HuH-7.5 (cell line): ENCODE data around the gene AIMP1.
"Not testable (repeated sequence)": the region's sequence is repeated elsewhere in the genome, so short reads cannot be mapped to it uniquely, and the experiment has no call there.

Experiments
- DNase-seq: peaks from one replicate; pipeline ENCODE4 v3.0.0; 2011; ENCODE audit warnings: low spot score

Gene AIMP1

DNA sequence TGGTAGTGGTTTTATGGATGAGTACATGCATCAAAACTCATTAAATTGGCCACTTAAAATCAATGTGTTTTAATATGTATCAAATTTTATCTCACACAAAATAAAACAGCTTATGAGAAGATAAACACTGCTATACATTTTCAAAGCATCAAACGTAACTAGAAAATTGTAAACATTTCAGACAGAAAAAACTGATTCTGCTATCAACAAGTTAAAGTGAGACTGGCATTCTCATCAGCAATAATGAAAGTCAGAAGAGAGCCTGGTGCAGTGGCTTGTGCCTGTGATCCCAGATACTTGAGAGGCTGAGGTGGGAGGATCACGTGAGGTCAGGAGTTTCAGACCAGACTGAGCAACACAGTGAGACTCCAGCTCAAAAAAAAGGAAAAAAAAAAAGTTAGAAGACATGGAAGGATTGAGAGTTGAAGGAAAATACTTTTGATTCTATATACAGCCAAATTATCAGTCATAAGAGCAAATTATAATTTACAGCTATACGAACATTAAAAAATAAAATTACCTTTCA lies 3.3 kb upstream of the AIMP1 start:
- DNase-seq, result no peak

DNA sequence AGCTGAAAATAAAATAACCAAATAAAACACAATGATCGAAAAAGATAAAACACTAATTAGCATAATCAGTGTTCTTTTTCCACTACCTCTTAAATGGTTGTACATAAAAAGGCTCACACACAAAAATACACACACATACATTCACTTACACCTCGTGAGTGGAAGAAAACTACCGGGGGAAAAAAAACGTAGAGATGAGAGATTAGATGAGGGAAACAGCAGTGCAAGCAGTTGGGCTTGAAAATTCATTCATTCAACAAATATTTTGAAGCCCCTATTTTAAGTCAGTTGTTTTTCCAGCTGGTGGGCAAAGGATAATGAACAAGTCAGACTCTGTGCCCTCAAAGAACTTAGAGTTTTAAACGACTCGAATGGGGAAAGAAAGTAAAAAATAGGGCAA lies 1.4 kb upstream of the AIMP1 start:
- DNase-seq, result no peak

DNA sequence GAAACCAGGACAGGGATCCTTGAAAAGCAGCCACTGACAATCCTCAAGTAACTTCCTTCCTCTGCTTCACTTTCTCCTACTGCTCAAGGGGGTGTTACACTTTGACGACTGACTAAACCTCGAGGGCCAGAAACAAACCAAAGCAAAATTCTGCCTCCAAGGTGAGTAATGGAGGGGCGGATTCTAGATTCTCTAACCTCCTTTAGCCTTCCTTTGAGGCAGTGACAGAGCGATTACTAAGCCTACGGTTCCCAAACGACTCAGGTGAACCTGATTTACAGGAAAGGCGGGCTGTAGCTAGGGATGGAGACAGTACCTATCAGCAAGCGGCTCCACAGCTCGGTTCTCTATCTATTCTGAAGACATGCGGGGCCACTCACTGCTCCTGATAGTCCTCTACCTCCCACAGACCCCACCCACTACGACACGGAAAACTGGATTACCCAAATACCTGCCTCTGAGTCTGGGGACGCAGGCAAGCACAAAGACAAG lies 828 bp upstream of the AIMP1 start:
- DNase-seq, result no peak

DNA sequence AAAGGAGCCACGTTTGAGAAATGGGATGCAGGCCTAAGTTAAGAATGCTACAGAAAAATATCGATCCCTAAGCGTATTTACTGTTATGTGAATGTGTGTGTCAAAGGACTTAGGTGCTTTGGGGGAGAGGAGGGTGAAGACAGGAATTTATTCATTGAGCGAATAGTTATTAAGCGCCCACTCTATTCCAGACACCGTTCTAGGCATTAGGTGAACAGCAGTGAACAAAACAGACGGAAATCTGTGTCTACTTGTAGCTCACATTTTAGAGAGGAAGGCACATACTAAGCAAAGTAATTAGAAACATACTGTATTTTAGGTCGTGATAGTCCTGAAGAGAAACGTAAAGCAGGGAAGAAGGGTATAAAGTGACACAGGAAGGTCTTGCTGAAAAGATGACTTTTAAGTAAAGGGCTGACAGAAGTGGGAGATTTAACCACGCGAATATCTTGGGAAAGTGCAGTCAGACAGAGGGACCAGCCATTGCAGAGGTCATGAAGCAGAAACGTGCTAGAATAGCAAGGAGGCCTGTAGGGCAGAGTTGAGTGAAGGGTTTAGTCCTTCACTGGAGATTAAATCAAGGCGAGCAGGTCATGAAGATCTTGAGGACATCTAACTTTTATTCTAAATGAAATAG lies 541 bp downstream of the AIMP1 start:
- no peak for DNase-seq

DNA sequence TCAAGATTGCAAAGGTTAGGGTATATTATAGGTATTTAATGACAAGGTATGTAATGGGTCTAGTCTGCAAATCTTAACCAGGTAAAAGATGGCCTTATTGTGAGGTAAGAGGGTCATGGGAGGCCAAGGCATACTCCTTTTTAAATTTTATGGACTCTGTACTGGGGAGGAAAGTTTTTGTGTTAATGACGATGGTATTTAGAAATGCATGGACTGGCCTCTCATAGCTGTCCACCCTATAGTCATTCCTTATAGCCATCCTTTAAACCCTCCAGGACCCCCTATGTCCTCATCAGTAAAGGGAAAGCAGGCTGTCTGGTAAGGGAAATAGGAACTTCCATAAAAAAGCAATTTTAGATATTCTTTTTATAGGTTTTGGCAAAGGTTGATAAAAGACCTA lies 1.5 kb downstream of the AIMP1 start:
- DNase-seq, result no peak

DNA sequence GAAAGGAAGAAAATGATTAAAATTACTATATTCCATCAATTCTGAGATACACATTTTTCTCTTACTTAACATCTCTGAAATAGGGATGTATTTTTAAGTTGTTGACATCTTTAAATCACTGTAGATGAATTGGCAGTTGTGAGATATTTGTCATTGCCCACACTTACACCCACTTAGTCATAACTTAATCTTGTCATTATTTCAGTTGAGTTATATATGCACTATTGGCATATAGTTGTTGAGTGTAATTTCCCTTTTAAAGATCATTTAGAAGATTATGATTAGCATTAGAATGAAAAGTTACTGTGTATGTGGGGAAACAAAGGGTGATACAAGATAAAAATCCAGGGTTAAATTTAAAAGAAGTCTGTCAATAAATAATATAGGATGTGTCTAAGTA lies 2.2 kb downstream of the AIMP1 start:
- DNase-seq, result no peak

DNA sequence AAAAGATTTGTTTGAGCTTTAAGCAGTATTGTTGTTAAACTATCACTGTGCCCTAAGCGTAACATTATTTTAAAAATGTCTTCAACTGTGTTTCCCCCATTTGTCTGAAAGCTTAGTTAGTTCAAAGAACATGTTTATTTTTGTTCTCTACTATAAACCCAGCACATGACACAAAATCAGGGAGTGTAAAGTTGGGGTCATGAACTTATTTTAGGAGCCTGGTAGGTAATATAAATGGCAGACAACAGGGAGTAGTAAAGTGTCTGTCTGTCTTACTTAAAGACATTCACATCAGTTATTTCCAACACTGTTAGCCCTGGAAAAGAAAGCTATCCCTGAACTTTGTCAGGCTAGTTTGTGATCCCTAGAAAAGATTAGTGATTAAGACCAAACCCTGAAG lies 3.9 kb downstream of the AIMP1 start:
- no peak for DNase-seq

DNA sequence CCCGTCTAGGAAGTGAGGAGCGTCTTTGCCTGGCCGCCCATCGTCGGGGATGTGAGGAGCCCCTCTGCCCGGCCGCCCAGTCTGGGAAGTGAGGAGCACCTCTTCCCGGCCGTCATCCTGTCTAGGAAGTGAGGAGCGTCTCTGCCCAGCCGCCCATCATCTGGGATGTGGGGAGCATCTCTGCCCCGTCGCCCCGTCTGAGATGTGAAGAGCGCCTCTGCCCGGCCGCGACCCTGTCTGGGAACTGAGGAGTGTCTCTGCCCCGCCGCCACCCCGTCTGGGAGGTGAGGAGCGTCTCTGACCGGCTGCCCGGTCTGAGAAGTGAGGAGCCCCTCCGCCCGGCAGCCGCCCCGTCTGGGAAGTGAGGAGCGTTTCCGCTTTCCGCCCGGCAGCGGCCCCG lies 4.8 kb downstream of the AIMP1 start:
- DNase-seq, result not testable (repeated sequence)

DNA sequence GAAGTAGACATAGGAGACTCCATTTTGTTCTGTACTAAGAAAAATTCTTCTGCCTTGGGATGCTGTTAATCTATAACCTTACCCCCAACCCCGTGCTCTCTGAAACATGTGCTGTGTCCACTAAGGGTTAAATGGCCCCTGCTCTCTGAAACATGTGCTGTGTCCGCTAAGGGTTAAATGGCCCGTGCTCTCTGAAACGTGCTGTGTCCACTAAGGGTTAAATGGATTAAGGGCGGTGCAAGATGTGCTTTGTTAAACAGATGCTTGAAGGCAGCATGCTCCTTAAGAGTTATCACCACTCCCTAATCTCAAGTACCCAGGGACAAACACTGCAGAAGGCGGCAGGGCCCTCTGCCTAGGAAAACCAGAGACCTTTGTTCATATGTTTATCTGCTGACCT lies 5.5 kb downstream of the AIMP1 start:
- DNase-seq, result not testable (repeated sequence)

DNA sequence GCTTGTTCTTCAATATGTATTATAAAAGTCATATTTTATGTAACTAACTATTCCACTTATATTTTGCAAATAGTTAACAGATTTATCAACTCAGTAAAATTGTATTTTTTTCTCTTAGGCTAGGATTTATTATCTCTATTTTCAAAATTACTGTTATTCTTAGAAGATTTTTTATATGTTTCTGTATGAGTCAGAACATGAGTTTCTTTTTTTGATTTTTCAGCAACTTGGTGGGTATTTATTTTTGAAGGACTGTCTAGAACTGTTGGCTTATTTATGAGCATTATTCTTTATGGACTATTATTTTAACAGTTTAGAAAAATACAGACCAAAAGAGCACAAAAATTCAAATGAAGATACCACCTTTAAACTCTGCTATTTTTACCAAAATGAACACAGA lies 6.8 kb downstream of the AIMP1 start:
- no peak for DNase-seq

DNA sequence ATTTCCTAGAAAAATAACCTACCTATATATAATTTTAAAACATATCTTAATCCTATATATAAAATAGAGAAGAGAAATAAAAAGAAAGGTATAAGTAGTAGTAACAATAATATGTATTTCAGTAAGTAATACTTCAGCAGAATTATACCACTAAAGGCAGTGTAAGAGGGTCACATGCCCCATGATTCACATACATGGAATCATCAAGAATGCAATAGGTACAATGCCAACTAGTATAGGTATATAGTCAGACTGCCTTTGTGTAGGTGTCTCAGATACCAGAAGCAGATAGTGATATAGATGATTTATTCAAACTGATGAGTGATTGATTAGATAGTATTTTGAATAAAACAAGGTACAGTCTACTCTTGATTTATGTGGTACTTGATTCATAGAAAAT lies 9.4 kb downstream of the AIMP1 start:
- no peak for DNase-seq

DNA sequence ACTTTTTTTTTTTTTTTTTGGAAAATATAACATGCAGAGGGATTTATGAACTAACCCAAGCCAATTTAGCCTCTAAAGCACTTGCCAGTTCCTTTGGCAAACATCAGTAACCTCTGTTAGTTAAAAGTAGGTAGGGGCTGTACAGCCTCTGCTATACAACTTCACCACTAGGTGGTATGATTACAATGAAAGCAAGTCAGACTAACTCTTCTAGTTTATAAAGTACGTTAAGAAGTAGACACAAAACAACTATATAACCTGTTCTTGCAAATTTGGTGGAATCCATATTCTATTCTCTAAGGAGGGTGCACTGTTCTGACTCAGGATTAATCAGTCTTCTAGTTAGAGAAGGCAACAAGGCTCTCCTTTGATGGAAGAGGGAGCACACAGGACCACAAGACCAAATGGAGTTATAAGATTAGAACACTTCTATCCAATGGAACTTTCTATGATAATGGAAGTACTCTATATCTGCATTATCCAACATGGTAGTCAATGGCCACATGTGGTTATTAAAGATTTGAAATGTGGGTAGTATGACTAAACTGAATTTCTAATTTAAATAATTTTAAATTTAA lies 12.8 kb downstream of the AIMP1 start:
- DNase-seq, result no peak

DNA sequence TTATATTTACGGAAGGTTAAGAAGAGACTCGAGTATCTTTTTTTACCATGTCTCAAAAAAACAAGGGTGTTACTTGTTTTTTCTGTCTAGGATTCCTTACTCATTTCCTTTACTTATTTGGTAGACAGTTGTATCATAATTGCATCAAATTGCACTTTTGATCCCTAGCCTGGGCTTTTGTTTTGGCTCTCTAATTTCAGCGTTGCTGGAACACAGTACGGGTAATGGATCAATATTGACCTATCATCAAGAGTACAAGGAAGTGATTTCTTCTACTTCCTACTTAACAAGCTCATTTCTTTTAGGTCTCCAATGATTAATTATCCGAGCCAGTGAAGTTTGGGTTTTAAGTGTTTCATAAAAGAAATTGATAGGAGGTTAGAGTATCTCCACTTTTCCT lies 16.8 kb downstream of the AIMP1 start:
- DNase-seq, result no peak

DNA sequence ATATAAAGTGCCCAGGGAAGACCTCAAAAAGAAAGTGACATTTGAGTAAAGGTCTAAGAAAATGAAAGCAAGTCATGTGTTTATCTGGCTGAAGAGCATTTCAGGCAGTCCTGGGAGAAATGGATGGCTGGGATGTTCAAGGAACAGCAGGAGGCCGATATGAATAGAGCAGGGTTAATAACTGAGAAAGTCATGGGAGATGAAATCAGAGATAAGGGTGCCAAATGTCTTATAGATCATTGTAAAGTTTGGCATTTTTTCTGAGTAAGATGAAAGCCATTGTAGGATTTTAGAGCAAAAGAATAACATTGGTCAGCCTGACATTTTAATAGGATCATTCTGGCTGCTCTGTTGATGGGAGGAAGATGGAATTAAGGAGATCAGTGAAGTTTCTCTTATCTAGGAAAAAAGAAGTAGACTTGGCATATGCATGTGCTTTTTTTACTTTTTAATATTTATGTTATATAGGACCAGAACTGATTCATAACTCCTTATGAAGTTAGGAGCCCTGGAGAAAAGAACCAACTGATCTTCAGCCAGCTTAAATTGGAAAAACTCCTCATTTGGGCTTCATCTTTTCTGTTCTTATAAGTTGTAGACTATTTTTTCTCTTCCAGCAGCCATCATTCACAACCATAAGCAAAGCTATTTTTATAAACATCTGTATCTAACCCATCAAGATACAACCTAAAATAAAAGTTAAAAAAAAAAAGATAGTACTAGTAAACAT lies 18.6 kb downstream of the AIMP1 start:
- DNase-seq, result no peak

DNA sequence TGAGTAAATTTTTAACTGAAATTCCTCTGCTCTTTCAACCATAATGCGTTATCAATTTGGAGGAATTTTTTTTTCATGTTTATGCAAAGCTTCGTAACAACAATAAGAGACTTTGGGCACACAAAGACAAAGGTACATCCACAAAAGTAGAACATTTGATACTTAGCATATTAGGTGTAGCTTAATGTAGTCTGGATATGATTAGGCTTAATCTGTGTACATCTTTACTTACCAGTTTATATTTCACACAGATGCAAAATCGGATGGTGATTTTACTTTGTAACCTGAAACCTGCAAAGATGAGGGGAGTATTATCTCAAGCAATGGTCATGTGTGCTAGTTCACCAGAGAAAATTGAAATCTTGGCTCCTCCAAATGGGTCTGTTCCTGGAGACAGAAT lies 20.3 kb downstream of the AIMP1 start:
- DNase-seq, result no peak

DNA sequence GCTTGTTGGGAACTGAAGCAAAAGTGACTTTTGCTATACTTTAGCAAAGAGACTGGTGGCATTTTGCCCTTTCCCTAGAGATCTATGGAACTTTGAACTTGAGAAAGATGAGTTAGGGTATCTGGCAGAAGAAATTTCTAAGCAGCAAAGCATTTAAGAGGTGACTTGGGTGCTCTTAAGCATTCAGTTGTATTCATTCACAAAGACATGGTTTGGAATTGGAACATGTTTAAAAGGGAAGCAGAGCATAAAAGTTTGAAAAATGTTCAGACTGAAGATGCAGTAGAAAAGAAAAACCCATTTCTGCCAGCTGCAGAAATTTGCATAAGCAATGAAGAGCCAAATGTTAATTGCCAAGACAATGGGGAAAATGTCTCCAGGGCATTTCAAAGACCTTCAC lies 21.6 kb downstream of the AIMP1 start:
- DNase-seq, result no peak

DNA sequence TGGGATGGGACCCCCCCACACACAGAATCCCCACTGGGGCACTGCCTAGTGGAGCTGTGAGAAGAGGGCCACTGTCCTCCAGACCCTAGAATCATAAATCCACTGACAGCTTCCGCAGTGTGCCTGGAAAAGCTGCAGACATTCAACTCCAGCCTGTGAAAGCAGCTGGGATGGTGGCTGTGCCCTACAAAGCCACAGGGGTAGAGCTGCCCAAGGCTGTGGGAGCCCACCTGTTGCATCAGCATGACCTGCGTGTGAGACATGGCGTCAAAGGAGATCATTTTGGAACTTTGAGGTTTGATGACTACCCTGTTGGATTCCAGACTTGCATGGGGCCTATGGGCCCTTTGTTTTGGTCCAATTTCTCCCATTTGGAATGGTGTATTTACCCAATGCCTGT lies 22.3 kb downstream of the AIMP1 start:
- DNase-seq, result no peak

DNA sequence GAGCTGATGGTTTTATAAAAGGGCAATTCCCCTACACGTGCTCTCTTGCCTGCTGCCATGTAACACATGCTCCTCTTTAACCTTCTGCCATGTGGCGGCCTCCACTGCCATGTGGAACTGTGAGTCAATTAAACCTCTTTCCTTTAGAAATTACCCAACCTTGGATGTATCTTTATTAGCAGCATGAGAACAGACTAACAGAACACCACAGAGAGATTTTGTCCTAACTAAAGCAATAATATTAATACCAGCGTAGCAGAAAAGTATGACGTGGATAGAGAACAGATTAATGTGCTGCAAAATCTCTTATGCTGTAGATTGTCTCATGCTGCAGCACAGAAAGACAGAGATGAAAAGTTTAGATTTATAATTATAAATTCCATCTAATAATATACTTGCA lies 23.1 kb downstream of the AIMP1 start:
- DNase-seq, result no peak

DNA sequence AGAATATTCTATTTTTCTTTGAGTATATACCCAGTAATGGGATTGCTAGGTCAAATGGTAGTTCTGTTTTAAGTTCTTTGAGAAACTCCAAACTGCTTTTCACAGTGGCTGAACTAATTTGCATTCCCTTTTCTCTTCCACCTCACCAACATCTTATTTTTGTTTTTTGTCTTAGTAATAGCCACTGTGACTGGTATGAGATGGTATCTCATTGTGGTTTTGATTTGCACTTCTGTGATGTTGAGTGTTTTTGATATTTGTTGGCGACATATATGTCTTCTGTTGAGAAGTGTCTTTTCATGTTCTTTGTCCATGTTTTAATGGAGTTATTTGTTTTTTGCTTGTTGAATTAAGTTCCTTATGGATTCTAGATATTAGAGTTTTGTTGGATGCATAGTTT lies 24.4 kb downstream of the AIMP1 start:
- no peak for DNase-seq

DNA sequence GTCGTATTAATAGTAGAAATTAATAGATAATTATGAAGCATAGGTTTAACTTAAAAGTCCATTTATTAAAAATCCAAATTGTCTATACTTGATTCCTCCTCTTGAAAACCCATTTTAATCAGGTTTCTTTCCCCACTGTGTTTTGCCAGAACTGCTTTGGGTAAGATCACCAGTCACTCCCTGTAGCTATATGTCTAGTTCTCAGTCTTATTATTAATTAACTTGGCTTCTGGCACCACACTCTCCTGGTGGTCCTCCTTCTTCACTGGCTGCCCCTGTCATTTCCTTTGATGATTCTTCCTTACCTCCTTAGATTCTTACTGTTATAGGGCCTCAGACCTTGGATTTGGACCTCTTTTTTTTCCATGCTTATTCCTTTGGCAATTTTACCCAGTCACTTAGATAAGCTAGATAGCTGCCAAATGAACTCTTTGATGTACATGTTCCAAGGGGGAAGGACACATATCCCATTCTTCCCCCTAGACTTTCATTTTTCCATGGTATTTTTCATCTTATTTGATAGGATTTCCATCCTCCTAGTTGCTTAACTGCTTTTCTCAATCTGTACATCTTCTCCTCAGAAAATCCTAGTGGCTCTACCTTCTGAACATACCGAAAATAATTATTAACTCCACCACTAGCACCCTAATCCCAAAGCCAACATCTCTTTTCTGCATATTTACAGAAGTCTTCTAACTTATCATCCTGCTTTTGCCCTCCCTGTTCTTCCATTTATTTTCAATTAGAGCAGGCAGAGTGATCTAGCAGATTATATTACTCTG lies 27.7 kb downstream of the AIMP1 start:
- DNase-seq, result no peak

DNA sequence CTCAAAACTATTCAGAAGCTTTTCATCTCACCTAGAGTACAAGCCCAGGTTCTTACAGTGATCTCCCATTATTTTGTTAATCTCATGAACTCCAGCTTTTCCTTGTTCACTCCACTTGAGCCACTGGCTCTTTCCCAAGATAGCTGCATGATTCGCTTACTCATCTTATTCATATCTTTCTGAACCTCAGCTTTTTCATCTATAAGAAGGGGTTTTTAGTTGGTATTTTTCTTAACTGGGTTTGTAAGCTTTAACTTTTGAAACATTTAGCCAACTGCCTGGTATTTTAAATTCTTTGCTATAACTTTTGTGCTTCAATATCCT lies 28.3 kb downstream of the AIMP1 start:
- DNase-seq, result no peak

DNA sequence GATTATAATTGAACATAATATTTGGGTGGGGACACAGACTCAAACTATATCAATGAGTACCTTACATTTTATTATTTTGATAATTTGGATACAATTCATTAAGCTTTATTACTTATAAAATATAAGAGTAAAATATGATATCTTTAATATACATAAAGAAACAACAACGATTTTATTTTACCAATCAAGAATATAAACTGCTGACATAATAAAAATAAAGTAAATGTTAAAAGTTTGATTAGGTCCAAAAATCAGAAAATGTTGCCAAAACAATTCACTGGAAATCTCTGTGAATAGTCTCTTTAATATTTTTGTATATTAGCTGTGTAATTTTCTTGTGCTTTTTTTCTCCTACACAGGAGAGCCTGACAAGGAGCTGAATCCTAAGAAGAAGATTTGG lies 30.8 kb downstream of the AIMP1 start:
- DNase-seq, result no peak

DNA sequence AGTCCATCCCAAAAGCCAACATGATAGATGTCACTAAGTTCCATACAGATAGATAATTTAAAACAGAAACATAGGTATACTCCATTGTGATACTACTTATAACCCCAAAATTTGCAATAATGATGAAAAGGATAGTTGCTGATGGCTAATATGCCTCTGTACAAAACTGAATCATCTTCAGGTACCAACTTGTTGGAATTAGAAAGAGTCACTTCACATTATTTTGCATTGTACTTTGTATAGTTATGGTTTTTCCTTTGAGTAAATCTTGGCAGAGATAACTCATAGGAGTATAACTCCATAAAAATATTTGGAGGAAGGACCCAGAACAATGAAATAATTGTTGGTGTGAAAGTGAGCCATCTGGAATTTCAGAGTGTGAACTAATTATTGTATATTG lies 34.7 kb downstream of the AIMP1 start:
- DNase-seq, result no peak
